IPS-NIHi11 (cell line): ENCODE measurements around the gene NPL.

ENCODE experiments used
- DNase-seq: peaks from one replicate; pipeline ENCODE4 v3.0.0; 2012; ENCODE audit warnings: mixed read lengths, low spot score

Gene NPL

GRCh38 chr1:182789138-182790076 lies at the start of gene NPL:
NPL (plus strand) TSS chr1:182789773; CDS start chr1:182794372, 4,599 bp downstream.
- peak; percentile 83 for DNase-seq

GRCh38 chr1:182740120-182740519 lies 49.5 kb upstream of the NPL start:
- DNase-seq = no peak

- DNase-seq = no peak
Observed at GRCh38 chr1:182742780-182743179, 46.8 kb upstream of the NPL start.

GRCh38 chr1:182752077-182752988 lies 37.2 kb upstream of the NPL start:
- peak; percentile 33 for DNase-seq

- no peak for DNase-seq
Observed at GRCh38 chr1:182754087-182754486, 35.5 kb upstream of the NPL start.

- no peak for DNase-seq
Observed at GRCh38 chr1:182754543-182755314, 34.8 kb upstream of the NPL start.

- no peak for DNase-seq
Observed at GRCh38 chr1:182755632-182756031, 33.9 kb upstream of the NPL start.

GRCh38 chr1:182756423-182756822 lies 33.1 kb upstream of the NPL start:
- DNase-seq = no peak

- DNase-seq = no peak
Observed at GRCh38 chr1:182761396-182762395, 27.9 kb upstream of the NPL start.

- DNase-seq = no peak
Observed at GRCh38 chr1:182762536-182762935, 27.0 kb upstream of the NPL start.

- DNase-seq = no peak
Observed at GRCh38 chr1:182764029-182764727, 25.4 kb upstream of the NPL start.

GRCh38 chr1:182765391-182765790 lies 24.2 kb upstream of the NPL start:
- no peak for DNase-seq

- DNase-seq = no peak
Observed at GRCh38 chr1:182766050-182766449, 23.5 kb upstream of the NPL start.

GRCh38 chr1:182766881-182767645 lies 22.5 kb upstream of the NPL start:
- DNase-seq = no peak

GRCh38 chr1:182768963-182769362 lies 20.6 kb upstream of the NPL start:
- DNase-seq = no peak

GRCh38 chr1:182770232-182770631 lies 19.3 kb upstream of the NPL start:
- DNase-seq = no peak

GRCh38 chr1:182771187-182771984 lies 18.2 kb upstream of the NPL start:
- DNase-seq = no peak

- no peak for DNase-seq
Observed at GRCh38 chr1:182777386-182777785, 12.2 kb upstream of the NPL start.
